ENCODE measurements around the gene PLEK2.

Gene PLEK2

DNA sequence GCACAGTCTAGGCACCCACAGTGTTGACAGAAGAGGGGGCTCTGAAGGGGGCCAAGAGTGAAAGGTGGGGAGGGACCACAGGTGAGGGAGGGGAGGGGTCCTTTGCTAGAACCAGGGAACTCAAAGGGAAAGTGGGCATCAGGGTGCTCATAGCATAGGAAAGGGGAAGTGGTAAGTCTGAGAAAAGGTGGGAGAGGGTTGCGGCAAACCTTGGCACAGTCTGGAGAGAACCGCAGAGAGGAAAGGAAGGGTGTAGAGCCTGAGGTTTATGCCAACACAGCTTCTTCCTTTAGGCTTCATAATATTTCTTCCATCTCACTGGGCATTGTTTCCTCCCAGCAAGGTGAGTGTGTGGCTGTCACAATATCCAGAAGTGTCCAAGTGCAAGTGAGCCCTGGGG, 11.5 kb upstream of the PLEK2 start:
- CTCF ChIA-PET, result interaction anchor here (17.3 kb wide), 1 partner anchor 153 kb away, joined by 582 read pairs; no protein-coding TSS in a partner anchor
- TF ChIP-seq, protein P1, sequence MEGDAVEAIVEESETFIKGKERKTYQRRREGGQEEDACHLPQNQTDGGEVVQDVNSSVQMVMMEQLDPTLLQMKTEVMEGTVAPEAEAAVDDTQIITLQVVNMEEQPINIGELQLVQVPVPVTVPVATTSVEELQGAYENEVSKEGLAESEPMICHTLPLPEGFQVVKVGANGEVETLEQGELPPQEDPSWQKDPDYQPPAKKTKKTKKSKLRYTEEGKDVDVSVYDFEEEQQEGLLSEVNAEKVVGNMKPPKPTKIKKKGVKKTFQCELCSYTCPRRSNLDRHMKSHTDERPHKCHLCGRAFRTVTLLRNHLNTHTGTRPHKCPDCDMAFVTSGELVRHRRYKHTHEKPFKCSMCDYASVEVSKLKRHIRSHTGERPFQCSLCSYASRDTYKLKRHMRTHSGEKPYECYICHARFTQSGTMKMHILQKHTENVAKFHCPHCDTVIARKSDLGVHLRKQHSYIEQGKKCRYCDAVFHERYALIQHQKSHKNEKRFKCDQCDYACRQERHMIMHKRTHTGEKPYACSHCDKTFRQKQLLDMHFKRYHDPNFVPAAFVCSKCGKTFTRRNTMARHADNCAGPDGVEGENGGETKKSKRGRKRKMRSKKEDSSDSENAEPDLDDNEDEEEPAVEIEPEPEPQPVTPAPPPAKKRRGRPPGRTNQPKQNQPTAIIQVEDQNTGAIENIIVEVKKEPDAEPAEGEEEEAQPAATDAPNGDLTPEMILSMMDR (IDR thresholded peaks at IDR 0.05; ENCODE audit: insufficient read depth, low read length, missing control alignments), result no peak

DNA sequence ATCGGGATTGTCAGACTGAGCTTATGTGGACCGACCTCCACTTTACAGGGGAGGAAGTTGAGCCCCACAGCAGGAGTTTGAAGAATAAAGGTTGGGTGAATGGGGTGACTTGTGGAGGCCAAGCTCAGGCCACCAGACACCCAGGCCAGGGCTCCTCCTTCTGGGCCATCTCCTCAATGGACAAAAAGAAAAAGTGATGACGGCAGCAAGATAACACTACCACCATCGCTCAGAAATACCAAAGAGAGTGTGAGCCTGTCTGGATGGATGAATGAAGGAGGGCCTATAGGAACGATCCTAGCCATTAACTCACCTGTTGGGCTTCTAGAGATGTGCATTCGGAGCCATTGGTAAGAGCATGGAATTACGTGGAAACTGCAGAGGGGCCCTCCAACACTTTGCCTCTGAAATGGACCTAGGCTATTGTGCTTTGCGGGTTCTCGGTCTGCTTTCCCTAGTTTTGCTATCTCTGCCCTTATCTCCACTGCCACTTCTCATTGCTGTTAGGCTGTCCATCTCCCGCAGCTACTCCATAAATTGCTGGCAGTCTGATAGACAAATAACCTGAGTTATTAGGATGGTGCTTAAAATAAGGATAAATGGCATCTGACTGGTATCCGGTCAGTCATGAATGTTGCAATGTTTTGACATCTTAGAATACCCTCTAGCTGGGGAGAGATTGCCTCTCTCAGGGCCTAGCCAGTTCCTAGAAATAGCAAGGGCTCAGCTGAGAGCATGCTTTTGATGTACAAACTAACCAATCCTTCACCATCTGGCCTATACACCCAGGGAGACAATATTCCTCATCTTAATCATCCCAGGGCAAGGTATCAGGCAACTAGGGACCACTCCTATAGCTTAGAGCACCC, 9.6 kb upstream of the PLEK2 start:
- TF ChIP-seq, protein P1 (IDR thresholded peaks at IDR 0.05; ENCODE audit: insufficient read depth, low read length, missing control alignments), result no peak

More for the DNA sequence above, 11.5 kb upstream of the PLEK2 start:
- POLR2A ChIA-PET, result interaction anchor here (0.5 kb wide), 1 partner anchor 206 kb away, joined by 3 read pairs; no protein-coding TSS in a partner anchor
- no peak overlapping the region for H3K4me3 ChIP-seq (ENCODE audit: low read depth, low read length)
- no peak for DNase-seq (ENCODE audit: low read depth, low spot score)

DNA sequence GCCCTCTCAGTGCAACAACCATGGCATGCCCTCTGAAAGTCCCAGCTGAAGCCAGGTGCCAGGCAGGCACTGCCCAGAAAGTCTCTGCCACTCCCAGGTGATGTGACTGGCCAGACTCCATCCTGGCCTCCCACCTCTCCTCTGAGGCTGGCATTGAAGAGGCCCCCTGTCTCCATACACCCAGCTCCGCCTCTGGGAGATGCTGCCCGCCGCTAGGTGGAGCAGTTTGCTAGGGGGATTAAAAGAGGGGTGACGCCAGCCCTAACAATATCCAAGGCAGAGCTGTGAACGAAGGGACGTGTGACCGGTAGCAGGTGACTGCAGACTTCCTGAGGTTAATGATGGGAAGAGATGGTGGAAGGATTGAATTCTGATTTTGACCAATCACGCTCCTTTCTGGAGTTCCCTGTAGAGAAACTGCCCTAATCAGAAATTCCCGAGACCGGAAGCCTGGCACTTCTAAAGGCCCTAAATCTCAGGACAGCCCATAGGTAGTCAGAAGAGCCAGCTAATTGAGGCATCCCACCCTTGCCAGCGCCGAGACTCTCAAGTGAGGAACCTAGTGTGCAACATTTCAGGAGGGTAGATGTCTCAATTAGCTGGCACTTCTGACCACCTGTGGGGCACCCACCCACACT, 8.3 kb upstream of the PLEK2 start:
- POLR2A ChIA-PET, result no interaction called here
- TF ChIP-seq, protein P1 (IDR thresholded peaks at IDR 0.05; ENCODE audit: insufficient read depth, low read length, missing control alignments), result peak; percentile 15
- DNase-seq (ENCODE audit: low read depth, low spot score), result no peak
- CTCF ChIA-PET, result interaction anchor here (0.9 to 17.3 kb wide), 5 partner anchors 6 to 286 kb away, joined by 3 to 582 read pairs (median 4); no protein-coding TSS in a partner anchor
- H3K4me3 ChIP-seq (ENCODE audit: low read depth, low read length), result no peak overlapping the region

More for the DNA sequence above, 9.6 kb upstream of the PLEK2 start:
- CTCF ChIA-PET, result interaction anchor here (0.9 to 17.3 kb wide), 2 partner anchors 105 to 155 kb away, joined by 3 to 582 read pairs; no protein-coding TSS in a partner anchor
- POLR2A ChIA-PET, result no interaction called here
- no peak for DNase-seq (ENCODE audit: low read depth, low spot score)
- no peak overlapping the region for H3K4me3 ChIP-seq (ENCODE audit: low read depth, low read length)

DNA sequence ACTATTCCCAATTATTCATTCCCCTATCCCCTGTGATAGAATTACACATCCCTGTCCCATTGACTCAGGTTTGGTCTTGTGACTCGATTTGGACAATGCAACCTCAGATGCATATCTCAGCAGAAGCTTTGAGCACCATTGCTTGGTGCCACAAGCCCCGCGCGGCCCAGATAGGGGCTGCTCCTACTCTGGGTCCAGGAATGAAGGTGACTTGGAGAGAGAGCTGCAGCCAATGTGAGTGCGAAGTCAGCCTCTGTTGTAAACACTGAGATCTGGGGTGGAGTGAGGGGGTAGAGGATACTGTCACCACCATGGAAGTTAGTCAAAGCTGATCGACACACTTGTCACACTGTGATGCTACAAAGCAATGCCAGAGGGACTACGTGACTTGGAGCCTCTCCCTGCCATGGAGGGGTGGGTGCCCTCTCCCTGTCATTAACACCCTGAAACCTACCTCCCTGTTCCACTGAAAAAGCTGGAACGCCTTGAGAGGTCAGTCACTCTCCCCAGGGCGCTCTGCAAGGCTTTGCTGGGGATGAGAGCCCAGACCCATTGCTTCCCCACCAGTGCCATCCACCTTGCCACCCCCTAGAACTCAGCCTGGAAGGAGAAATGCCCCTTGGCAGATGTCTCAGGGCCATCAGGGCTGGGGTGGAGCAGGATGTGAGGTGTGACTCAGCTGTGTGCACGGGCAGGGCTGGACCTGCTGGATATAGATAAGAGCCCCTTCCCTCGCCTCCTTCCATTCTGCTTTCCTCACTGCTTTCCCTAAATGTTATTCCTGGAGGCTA, 6.6 kb upstream of the PLEK2 start:
- POLR2A ChIA-PET, result no interaction called here
- DNase-seq (ENCODE audit: low read depth, low spot score), result no peak
- TF ChIP-seq, protein P1 (IDR thresholded peaks at IDR 0.05; ENCODE audit: insufficient read depth, low read length, missing control alignments), result no peak
- CTCF ChIA-PET, result interaction anchor here (4.9 to 17.3 kb wide), 2 partner anchors 8 to 158 kb away, joined by 68 to 582 read pairs; no protein-coding TSS in a partner anchor
- no peak overlapping the region for H3K4me3 ChIP-seq (ENCODE audit: low read depth, low read length)

DNA sequence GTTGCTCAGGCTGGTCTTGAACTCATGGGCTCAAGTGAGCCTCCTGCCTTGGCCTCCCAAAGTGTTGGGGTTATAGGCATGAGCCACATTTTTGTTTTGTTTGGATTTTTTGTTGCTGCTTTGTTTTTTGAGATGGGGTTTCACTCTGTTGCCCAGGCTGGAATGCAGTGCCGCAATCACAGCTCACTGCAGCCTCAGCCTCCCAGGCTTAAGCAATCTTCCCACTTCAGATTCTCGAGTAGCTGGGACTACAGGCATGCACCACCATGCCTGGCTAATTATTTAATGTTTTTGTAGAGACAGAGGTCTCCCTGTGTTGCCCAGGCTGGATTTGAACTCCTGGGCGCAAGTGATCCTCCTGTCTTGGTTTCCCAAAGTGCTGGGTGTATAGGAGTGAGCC, 5.7 kb upstream of the PLEK2 start:
- TF ChIP-seq, protein P1 (IDR thresholded peaks at IDR 0.05; ENCODE audit: insufficient read depth, low read length, missing control alignments), result no peak
- ChIA-PET POLR2A (no interaction called here), CTCF (interaction anchor here (4.9 to 17.3 kb wide), 2 partner anchors 9 to 159 kb away, joined by 68 to 582 read pairs; no protein-coding TSS in a partner anchor)
- no peak overlapping the region for H3K4me3 ChIP-seq (ENCODE audit: low read depth, low read length)
- DNase-seq (ENCODE audit: low read depth, low spot score), result no peak

Data from AG04449 (cell line).